SW480 (cell line): ENCODE results near the gene HERC2.
"Not testable (repeated sequence)": the region's sequence is repeated elsewhere in the genome, so short reads cannot be mapped to it uniquely, and the experiment has no call there.

Experiments
- DNase-seq: peaks from one replicate; pipeline ENCODE4 v3.0.0-alpha.2; 2016; ENCODE audit warnings: low spot score

The HERC2 gene

GRCh38 chr15:28281876-28282275, 40.1 kb downstream of the HERC2 start:
- DNase-seq = no peak

GRCh38 chr15:28274635-28275034, 47.3 kb downstream of the HERC2 start:
- DNase-seq = no peak

GRCh38 chr15:28273873-28274610, 47.9 kb downstream of the HERC2 start:
- DNase-seq = no peak

- DNase-seq = no peak
Observed at GRCh38 chr15:28273468-28273867, 48.5 kb downstream of the HERC2 start.

GRCh38 chr15:28272587-28272986, 49.4 kb downstream of the HERC2 start:
- DNase-seq = no peak

GRCh38 chr15:28271697-28272260, 50.2 kb downstream of the HERC2 start:
- DNase-seq = no peak

GRCh38 chr15:28269097-28269496, 52.9 kb downstream of the HERC2 start:
- DNase-seq = no peak

- no peak for DNase-seq
Observed at GRCh38 chr15:28267727-28268126, 54.3 kb downstream of the HERC2 start.

GRCh38 chr15:28265334-28266019, 56.5 kb downstream of the HERC2 start:
- no peak for DNase-seq

GRCh38 chr15:28264166-28264565, 57.8 kb downstream of the HERC2 start:
- DNase-seq = no peak

- no peak for DNase-seq
Observed at GRCh38 chr15:28262438-28262837, 59.5 kb downstream of the HERC2 start.

- DNase-seq = no peak
Observed at GRCh38 chr15:28260722-28261121, 61.3 kb downstream of the HERC2 start.

- DNase-seq = no peak
Observed at GRCh38 chr15:28260317-28260716, 61.7 kb downstream of the HERC2 start.

GRCh38 chr15:28255965-28256364, 66.0 kb downstream of the HERC2 start:
- DNase-seq = no peak

GRCh38 chr15:28252831-28253230, 69.1 kb downstream of the HERC2 start:
- DNase-seq = no peak

- DNase-seq = no peak
Observed at GRCh38 chr15:28246605-28247004, 75.4 kb downstream of the HERC2 start.

GRCh38 chr15:28243901-28244300, 78.1 kb downstream of the HERC2 start:
- DNase-seq = no peak

GRCh38 chr15:28243399-28243798, 78.6 kb downstream of the HERC2 start:
- no peak for DNase-seq

GRCh38 chr15:28238296-28238695, 83.7 kb downstream of the HERC2 start:
- DNase-seq = not testable (repeated sequence)

- DNase-seq = not testable (repeated sequence)
Observed at GRCh38 chr15:28231743-28232142, 90.2 kb downstream of the HERC2 start.

- not testable (repeated sequence) for DNase-seq
Observed at GRCh38 chr15:28231336-28231735, 90.6 kb downstream of the HERC2 start.

GRCh38 chr15:28228990-28229640, 92.9 kb downstream of the HERC2 start:
- not testable (repeated sequence) for DNase-seq

- DNase-seq = no peak
Observed at GRCh38 chr15:28228096-28228495, 93.9 kb downstream of the HERC2 start.
